Measurements from ENCODE around the gene AHI1. TPM values are rescaled to one million over a fixed set of nuclear protein-coding genes. Genes with fewer than 3 reads are reported as not detected.

Gene AHI1
- total RNA-seq, 2 experiments from 2014 or later: 21.4 to 33.9 TPM

DNA sequence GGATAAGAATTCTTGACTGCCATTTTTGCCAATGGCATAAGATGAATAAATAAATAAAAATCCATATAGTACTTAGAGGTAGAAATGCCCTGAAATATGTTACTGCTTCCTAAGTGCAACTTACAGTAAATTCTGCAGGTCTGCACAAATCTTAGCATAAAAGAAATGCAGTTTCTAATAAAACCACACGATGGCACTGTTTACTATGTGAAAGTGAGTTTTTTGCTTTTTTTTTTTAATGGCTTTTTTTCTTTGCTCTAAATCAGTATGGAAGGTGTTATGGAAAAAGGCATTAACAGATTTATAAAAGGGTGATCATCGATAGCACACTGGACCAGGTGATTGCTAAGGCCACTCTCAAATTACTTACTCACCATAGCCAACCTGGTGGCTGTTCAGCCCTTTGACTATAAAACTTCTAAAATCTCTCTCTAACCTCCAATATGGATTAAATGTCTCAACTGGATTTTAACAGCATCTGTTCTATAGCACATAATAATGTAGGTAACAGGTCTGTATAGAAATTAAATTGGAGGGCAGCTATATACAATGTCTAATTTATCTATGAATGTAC is 45.8 kb downstream of the AHI1 start:
- Histone ChIP-seq H3K4me1 (ENCODE audit: insufficient read depth, low read length, poor library complexity, severe bottlenecking) (no peaks in the 10 kb centered on the region), H3K4me3 (ENCODE audit: low read depth, low read length, poor library complexity, severe bottlenecking) (no peak overlapping the region), H3K9me2 (ENCODE audit: insufficient read depth, low read length) (no peaks in the 10 kb centered on the region), H3K36me3 (ENCODE audit: insufficient read depth, low read length) (peaks cover 3% of the 10 kb centered on the region; the same call in 1 of the 2 replicates), H3K4me2 (ENCODE audit: low read length) (no peak overlapping the region), H3K79me2 (ENCODE audit: insufficient read depth, low read depth, low read length) (no peaks in the 10 kb centered on the region), H3K27ac (ENCODE audit: low read depth, low read length, poor library complexity, severe bottlenecking) (no peak overlapping the region), H4K20me1 (ENCODE audit: insufficient read depth, low read length) (no peaks in the 10 kb centered on the region), H3K9me3 (ENCODE audit: low read length) (no peaks in the 10 kb centered on the region), H2AFZ (ENCODE audit: low read length) (no peak overlapping the region)
- TF ChIP-seq, protein P1, sequence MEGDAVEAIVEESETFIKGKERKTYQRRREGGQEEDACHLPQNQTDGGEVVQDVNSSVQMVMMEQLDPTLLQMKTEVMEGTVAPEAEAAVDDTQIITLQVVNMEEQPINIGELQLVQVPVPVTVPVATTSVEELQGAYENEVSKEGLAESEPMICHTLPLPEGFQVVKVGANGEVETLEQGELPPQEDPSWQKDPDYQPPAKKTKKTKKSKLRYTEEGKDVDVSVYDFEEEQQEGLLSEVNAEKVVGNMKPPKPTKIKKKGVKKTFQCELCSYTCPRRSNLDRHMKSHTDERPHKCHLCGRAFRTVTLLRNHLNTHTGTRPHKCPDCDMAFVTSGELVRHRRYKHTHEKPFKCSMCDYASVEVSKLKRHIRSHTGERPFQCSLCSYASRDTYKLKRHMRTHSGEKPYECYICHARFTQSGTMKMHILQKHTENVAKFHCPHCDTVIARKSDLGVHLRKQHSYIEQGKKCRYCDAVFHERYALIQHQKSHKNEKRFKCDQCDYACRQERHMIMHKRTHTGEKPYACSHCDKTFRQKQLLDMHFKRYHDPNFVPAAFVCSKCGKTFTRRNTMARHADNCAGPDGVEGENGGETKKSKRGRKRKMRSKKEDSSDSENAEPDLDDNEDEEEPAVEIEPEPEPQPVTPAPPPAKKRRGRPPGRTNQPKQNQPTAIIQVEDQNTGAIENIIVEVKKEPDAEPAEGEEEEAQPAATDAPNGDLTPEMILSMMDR (conservative IDR thresholded peaks at IDR 0.05; ENCODE audit: low read length): peak; percentile 96
- no peak for TF ChIP-seq EZH2phosphoT487 (IDR thresholded peaks at IDR 0.05; ENCODE audit: borderline replicate concordance, low read depth, low read length)
- intact Hi-C loops (cut with micrococcal nuclease; ENCODE audit: unreplicated experiment): loop anchor here (1.0 to 10.0 kb wide), 5 partner anchors 45 to 776 kb away; partner anchors contain the start of gene AHI1
- ChIA-PET POLR2A (interaction anchor here (0.7 to 1.6 kb wide), 2 partner anchors 14 to 44 kb away, joined by 3 read pairs; no protein-coding TSS in a partner anchor), CTCF (ENCODE audit: unreplicated experiment) (no interaction called here)
- peak; percentile 68 for DNase-seq (ENCODE audit: low spot score)
- BruUV-seq (replicated peaks): no TSS peak

DNA sequence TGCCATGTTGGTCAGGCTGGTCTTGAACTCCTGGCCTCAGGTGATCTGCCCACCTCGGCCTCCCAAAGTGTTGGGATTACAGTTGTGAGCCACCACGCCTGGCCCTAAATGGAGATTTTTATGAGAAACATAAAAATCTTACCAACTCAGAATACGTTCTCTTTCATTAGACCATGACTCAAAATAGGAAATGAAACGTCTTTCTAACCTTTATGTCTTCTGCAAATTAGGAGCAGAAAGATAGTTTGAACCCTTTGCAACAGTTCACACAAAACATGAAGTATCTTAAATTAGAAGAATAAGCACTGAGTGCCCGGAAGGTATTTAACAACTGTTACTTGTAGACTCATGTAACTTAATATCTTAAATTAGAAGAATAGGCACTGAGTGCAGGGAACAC is 48.3 kb downstream of the AHI1 start:
- Histone ChIP-seq H3K4me2 (ENCODE audit: low read length) (no peak overlapping the region), H4K20me1 (ENCODE audit: insufficient read depth, low read length) (no peaks in the 10 kb centered on the region), H3K27ac (ENCODE audit: low read depth, low read length, poor library complexity, severe bottlenecking) (no peak overlapping the region), H3K36me3 (ENCODE audit: insufficient read depth, low read length) (peaks cover 11% of the 10 kb centered on the region; the same call in 1 of the 2 replicates), H3K4me3 (ENCODE audit: low read depth, low read length, poor library complexity, severe bottlenecking) (no peak overlapping the region), H3K9me2 (ENCODE audit: insufficient read depth, low read length) (no peaks in the 10 kb centered on the region), H3K4me1 (ENCODE audit: insufficient read depth, low read length, poor library complexity, severe bottlenecking) (no peaks in the 10 kb centered on the region), H3K9me3 (ENCODE audit: low read length) (no peaks in the 10 kb centered on the region), H2AFZ (ENCODE audit: low read length) (no peak overlapping the region), H3K79me2 (ENCODE audit: insufficient read depth, low read depth, low read length) (no peaks in the 10 kb centered on the region)
- intact Hi-C loops (cut with micrococcal nuclease; ENCODE audit: unreplicated experiment): no loop called here
- TF ChIP-seq EZH2phosphoT487 (IDR thresholded peaks at IDR 0.05; ENCODE audit: borderline replicate concordance, low read depth, low read length): no peak
- TF ChIP-seq, protein P1 (conservative IDR thresholded peaks at IDR 0.05; ENCODE audit: low read length): no peak
- ChIA-PET CTCF (ENCODE audit: unreplicated experiment) (no interaction called here), POLR2A (interaction anchor here (0.6 to 2.1 kb wide), 3 partner anchors 47 to 1491 kb away, joined by 3 to 6 read pairs (median 4); no protein-coding TSS in a partner anchor)
- BruUV-seq (replicated peaks): no TSS peak
- peak; percentile 14 for DNase-seq (ENCODE audit: low spot score)
